Measurements from ENCODE around the gene C3AR1. TPM values are rescaled to one million over a fixed set of nuclear protein-coding genes. Genes with fewer than 3 reads are reported as not detected.
"Not testable (repeated sequence)": the region's sequence is repeated elsewhere in the genome, so short reads cannot be mapped to it uniquely, and the experiment has no call there.

C3AR1 gene
- 1 to 10 TPM; 1.1 to 1.4 TPM for total RNA-seq

DNA sequence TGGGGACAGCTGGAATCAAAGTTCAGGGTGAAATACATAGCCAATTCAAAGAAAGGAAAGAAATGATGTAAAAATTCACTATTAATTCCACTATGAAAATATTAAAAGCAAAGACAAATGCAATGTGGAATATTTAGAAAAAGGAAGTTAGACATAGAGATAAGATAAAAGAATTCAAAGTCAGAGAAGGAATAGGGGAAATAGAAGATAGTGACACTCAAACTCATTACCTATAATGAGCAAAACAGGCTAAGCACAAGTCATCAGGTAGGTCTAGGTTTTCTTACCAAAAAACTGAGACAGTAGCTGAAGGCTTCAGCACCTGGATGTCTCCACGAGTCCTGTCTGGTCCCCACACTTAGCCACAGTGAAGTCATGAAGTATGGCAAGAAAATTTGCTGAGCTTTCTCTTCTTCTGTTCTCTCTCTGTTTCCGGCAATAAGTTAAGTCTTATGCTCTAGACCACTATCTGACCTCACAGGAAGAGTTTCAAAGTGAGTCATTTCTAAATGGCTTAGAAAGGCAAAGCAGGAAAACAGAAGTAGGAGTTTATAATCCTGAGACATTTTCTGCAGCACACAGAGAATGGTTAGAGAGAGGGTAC, at the start of gene C3AR1:
Gene C3AR1, minus strand, starts transcription at position 369 of the 604 bp plus-strand sequence. CDS start 6,174 bp downstream, outside the sequence.
- Mint-ChIP-seq H3K4me1 (ENCODE audit: low read depth) (peaks cover 32% of the 10 kb centered on the region), H3K27me3 (no peaks in the 10 kb centered on the region), H3K4me3 (peak within 1 kb of the TSS; percentile 50), H3K27ac (peak within 1 kb of the TSS; percentile 77), H3K9me3 (no peaks in the 10 kb centered on the region), H3K36me3 (ENCODE audit: low read depth) (no peaks in the 10 kb centered on the region)
- ATAC-seq (peak; percentile 99), DNase-seq (peak; percentile 46)
- intact Hi-C loops (cut with micrococcal nuclease), result no loop called here
- TF ChIP-seq, protein P1, sequence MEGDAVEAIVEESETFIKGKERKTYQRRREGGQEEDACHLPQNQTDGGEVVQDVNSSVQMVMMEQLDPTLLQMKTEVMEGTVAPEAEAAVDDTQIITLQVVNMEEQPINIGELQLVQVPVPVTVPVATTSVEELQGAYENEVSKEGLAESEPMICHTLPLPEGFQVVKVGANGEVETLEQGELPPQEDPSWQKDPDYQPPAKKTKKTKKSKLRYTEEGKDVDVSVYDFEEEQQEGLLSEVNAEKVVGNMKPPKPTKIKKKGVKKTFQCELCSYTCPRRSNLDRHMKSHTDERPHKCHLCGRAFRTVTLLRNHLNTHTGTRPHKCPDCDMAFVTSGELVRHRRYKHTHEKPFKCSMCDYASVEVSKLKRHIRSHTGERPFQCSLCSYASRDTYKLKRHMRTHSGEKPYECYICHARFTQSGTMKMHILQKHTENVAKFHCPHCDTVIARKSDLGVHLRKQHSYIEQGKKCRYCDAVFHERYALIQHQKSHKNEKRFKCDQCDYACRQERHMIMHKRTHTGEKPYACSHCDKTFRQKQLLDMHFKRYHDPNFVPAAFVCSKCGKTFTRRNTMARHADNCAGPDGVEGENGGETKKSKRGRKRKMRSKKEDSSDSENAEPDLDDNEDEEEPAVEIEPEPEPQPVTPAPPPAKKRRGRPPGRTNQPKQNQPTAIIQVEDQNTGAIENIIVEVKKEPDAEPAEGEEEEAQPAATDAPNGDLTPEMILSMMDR (IDR thresholded peaks at IDR 0.05), result no peak
- POLR2A ChIA-PET, result interaction anchor here (0.6 to 2.8 kb wide), 5 partner anchors 12 to 107 kb away, joined by 3 to 14 read pairs (median 4); partner anchors contain the start of gene FOXJ2
- CTCF ChIA-PET, result interaction anchor here (0.7 to 4.3 kb wide), 8 partner anchors 10 to 133 kb away, joined by 3 to 43 read pairs (median 4); no protein-coding TSS in a partner anchor

DNA sequence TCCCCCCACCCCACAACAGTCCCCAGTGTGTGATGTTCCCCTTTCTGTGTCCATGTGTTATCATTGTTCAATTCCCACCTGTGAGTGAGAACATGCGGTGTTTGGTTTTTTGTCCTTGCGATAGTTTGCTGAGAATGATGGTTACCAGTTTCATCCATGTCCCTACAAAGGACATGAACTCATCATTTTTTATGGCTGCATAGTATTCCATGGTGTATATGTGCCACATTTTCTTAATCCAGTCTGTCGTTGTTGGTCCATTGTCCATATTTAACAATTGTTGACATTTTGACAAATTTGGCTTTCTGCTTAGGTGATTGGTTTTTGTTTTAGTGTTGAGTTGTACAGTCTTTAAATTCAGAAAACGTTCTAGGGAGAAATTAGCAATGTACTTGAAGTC, 47.0 kb upstream of the C3AR1 start:
- H3K27ac Mint-ChIP-seq; H3K9me3 Mint-ChIP-seq; H3K27me3 Mint-ChIP-seq; POLR2A ChIA-PET; H3K36me3 Mint-ChIP-seq (ENCODE audit: low read depth); DNase-seq; H3K4me1 Mint-ChIP-seq (ENCODE audit: low read depth); intact Hi-C loops (cut with micrococcal nuclease); ATAC-seq; H3K4me3 Mint-ChIP-seq: not testable (repeated sequence)
- CTCF ChIA-PET, result interaction anchor here (1.8 kb wide), 1 partner anchor 119 kb away, joined by 12 read pairs; no protein-coding TSS in a partner anchor

DNA sequence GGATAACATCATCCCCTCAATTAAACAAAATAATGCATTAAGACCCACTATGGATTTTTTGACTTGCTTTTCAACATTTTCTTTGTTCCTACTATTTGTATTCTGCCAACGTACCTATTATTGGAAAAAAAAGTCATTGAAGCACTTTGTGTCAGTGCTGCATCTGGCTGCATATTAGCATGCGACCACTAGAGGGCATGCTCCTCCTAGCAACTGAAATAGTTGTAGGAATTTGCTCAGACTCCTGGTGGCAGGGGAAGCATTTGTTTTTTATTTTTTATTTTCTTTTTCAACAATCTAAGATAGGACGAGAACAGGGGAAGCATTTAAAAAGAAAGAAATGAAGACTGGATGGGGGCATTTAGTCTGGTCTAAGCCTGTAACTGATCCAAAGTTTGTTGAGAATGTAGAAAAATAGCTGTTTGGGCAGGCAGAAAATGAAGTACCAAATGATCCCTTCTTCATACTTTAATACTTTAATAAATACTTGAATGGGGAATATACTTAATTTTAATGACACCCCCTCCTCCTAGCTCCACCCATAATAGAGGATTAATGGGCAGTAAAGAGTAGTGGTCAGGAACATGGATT, 42.7 kb upstream of the C3AR1 start:
- H3K9me3 Mint-ChIP-seq, result no peaks in the 10 kb centered on the region
- peak; percentile 90 for DNase-seq
- H3K4me1 Mint-ChIP-seq (ENCODE audit: low read depth), result peaks cover 4% of the 10 kb centered on the region
- ATAC-seq, result peak; percentile 74
- H3K27ac Mint-ChIP-seq, result peak overlapping the region; percentile 34
- H3K27me3 Mint-ChIP-seq, result no peaks in the 10 kb centered on the region
- peaks cover 19% of the 10 kb centered on the region for H3K36me3 Mint-ChIP-seq (ENCODE audit: low read depth)
- ChIA-PET POLR2A (interaction anchor here (0.6 kb wide), 1 partner anchor 32 kb away, joined by 3 read pairs; no protein-coding TSS in a partner anchor), CTCF (interaction anchor here (0.6 to 3.7 kb wide), 34 partner anchors 9 to 383 kb away, joined by 3 to 44 read pairs (median 4); partner anchors contain the start of genes CLEC4A and FOXJ2)
- H3K4me3 Mint-ChIP-seq, result no peak overlapping the region
- intact Hi-C loops (cut with micrococcal nuclease), result loop anchor here (5.0 kb wide), 1 partner anchor 123 kb away; no protein-coding TSS in a partner anchor
- TF ChIP-seq, protein P1 (IDR thresholded peaks at IDR 0.05), result peak; percentile 100

DNA sequence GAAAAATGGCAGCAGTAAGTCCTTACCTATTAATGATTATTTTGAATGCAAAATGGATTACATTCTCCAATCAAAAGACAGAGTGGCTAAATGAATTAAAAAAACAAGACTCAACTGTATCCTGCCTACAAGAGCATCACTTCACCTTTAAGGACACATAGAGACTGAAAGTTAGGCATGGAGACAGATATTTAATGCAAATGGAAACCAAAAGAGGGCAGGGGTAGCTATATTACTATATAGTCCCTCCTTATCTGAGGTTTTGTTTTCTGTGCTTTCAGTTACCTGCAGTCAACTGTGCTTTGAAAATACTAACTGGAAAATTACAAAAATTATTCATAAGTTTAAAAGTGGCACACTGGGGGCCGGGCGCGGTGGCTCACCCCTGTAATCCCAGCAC, 33.1 kb upstream of the C3AR1 start:
- H3K4me1 Mint-ChIP-seq (ENCODE audit: low read depth), result peaks cover 5% of the 10 kb centered on the region
- TF ChIP-seq, protein P1 (IDR thresholded peaks at IDR 0.05), result no peak
- ChIA-PET CTCF (interaction anchor here (1.1 kb wide), 1 partner anchor 9 kb away, joined by 3 read pairs; no protein-coding TSS in a partner anchor), POLR2A (no interaction called here)
- H3K36me3 Mint-ChIP-seq (ENCODE audit: low read depth), result peaks cover 33% of the 10 kb centered on the region
- no peaks in the 10 kb centered on the region for H3K27me3 Mint-ChIP-seq
- no peak overlapping the region for H3K27ac Mint-ChIP-seq
- intact Hi-C loops (cut with micrococcal nuclease), result no loop called here
- ATAC-seq (peak; percentile 56), DNase-seq (no peak)
- H3K4me3 Mint-ChIP-seq, result no peak overlapping the region
- H3K9me3 Mint-ChIP-seq, result no peaks in the 10 kb centered on the region

DNA sequence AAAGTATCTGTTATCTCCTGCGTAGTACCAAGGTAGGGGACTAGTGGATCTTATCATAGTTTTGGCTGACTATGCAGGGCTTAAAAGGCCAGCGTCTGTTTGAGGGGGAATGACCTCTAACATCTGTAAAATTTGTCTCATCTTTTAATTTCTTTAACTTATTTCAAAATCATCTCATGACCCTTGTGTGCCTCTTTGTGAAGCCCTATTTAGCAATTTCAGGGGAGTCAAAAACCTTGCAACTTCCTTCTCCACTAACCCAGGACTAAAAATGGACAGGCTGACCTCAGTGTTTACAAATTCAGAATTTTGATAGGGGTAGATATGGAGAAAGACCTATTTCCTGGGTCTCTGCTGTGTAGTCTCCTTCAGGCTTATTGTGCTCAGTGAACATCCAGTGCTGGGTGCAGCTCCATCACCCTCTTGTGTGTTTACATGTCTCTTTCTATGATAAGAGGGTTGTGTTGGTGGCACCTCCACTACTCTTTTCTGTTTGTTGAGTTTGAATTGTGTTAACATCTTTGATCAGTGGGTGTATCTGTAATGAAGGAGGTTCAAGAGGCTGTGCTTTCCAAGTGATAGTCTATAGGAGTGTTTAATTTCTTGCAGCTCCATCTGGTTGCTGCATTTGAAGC, 30.2 kb upstream of the C3AR1 start:
- intact Hi-C loops (cut with micrococcal nuclease), result no loop called here
- ATAC-seq (no peak), DNase-seq (no peak)
- Mint-ChIP-seq H3K9me3 (no peaks in the 10 kb centered on the region), H3K36me3 (ENCODE audit: low read depth) (peaks cover 48% of the 10 kb centered on the region), H3K27me3 (no peaks in the 10 kb centered on the region), H3K4me1 (ENCODE audit: low read depth) (peaks cover 5% of the 10 kb centered on the region), H3K4me3 (no peak overlapping the region), H3K27ac (no peak overlapping the region)
- POLR2A ChIA-PET, result interaction anchor here (1.0 kb wide), 1 partner anchor 8 kb away, joined by 3 read pairs; no protein-coding TSS in a partner anchor
- TF ChIP-seq, protein P1 (IDR thresholded peaks at IDR 0.05), result no peak
- CTCF ChIA-PET, result interaction anchor here (1.1 kb wide), 1 partner anchor 13 kb away, joined by 4 read pairs; no protein-coding TSS in a partner anchor
